ENCODE data around the gene P4HB.

- TF ChIP-seq, protein P1, sequence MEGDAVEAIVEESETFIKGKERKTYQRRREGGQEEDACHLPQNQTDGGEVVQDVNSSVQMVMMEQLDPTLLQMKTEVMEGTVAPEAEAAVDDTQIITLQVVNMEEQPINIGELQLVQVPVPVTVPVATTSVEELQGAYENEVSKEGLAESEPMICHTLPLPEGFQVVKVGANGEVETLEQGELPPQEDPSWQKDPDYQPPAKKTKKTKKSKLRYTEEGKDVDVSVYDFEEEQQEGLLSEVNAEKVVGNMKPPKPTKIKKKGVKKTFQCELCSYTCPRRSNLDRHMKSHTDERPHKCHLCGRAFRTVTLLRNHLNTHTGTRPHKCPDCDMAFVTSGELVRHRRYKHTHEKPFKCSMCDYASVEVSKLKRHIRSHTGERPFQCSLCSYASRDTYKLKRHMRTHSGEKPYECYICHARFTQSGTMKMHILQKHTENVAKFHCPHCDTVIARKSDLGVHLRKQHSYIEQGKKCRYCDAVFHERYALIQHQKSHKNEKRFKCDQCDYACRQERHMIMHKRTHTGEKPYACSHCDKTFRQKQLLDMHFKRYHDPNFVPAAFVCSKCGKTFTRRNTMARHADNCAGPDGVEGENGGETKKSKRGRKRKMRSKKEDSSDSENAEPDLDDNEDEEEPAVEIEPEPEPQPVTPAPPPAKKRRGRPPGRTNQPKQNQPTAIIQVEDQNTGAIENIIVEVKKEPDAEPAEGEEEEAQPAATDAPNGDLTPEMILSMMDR (IDR thresholded peaks at IDR 0.05; ENCODE audit: low read length), result no peak
- TF ChIP-seq EZH2 (optimal IDR thresholded peaks at IDR 0.05; ENCODE audit: low read depth, low read length), result no peak
These were observed 36.4 kb downstream of the P4HB start for GRCh38 chr17:81823820-81824550.
